Spleen (tissue), 11 donors: ENCODE results near the gene TUBB4A. TPM values are rescaled to one million over a fixed set of nuclear protein-coding genes. Genes with fewer than 3 reads are reported as not detected.

Experiments used
- DNase-seq: peaks from one replicate; pipeline ENCODE4 v3.0.0-alpha.2; 2020
- H3K27ac ChIP-seq, 8 donors: fragments of 200-600 bp; sonication (generic) in 7 of 8; 1 replicate in 4 of 8; 2 replicates in 4 of 8; pipeline versions ENCODE4 v1.5.0 to v1.8.0; 2016 to 2021; ENCODE audit warnings: inconsistent platforms in 4 of 8, mild to moderate bottlenecking in 4 of 8, moderate library complexity in 1 of 8
- H3K27me3 ChIP-seq, 7 donors: fragments of 200-600 bp; sonication (generic) in 6 of 7; replicated peaks in 1 of 7; 1 replicate in 4 of 7; 2 replicates in 3 of 7; pipeline versions ENCODE4 v1.5.0 to v1.8.0; 2016 to 2021; ENCODE audit warnings: inconsistent platforms in 3 of 7, mild to moderate bottlenecking in 1 of 7
- H3K36me3 ChIP-seq, 6 donors: fragments of 200-600 bp; sonication (generic) in 5 of 6; 1 replicate in 4 of 6; 2 replicates in 2 of 6; pipeline versions ENCODE4 v1.5.0 to v1.8.0; 2016 to 2021; ENCODE audit warnings: inconsistent platforms in 2 of 6
- H3K4me1 ChIP-seq, 6 donors: fragments of 200-600 bp; sonication (generic) in 5 of 6; 1 replicate in 3 of 6; 2 replicates in 3 of 6; pipeline versions ENCODE4 v1.5.0 to v1.8.0; 2016 to 2021; ENCODE audit warnings: inconsistent platforms in 3 of 6
- H3K4me3 ChIP-seq, 8 donors: fragments of 200-600 bp; sonication (generic) in 7 of 8; 1 replicate in 4 of 8; 2 replicates in 4 of 8; pipeline versions ENCODE4 v1.5.0 to v1.8.0; 2016 to 2021; ENCODE audit warnings: inconsistent platforms in 4 of 8, mild to moderate bottlenecking in 4 of 8, moderate library complexity in 2 of 8
- H3K9me3 ChIP-seq, 8 donors: fragments of 200-600 bp; sonication (generic) in 7 of 8; 1 replicate in 4 of 8; 2 replicates in 4 of 8; pipeline versions ENCODE4 v1.5.0 to v1.8.0; 2016 to 2021; ENCODE audit warnings: inconsistent platforms in 4 of 8
- CTCF ChIP-seq, 11 experiments: fragments of 200-600 bp in 7 of 11; fragments of 450-650 bp in 4 of 11; sonication (generic) in 4 of 11; IDR thresholded peaks in 8 of 11; conservative IDR thresholded peaks in 3 of 11; 1 replicate in 7 of 11; 2 replicates in 4 of 11; pipeline versions ENCODE4 v1.4.0 to v1.8.0; 2016 to 2021; ENCODE audit warnings: antibody characterized with exemption in 11 of 11, inconsistent platforms in 4 of 11, mild to moderate bottlenecking in 1 of 11
- POLR2A ChIP-seq, 3 donors: fragments of 450-650 bp; IDR thresholded peaks; one replicate each; pipeline ENCODE4 v1.5.1; 2017; ENCODE audit warnings: antibody characterized with exemption in 3 of 3, mild to moderate bottlenecking in 1 of 3
- POLR2AphosphoS5 ChIP-seq, 3 donors: sonication (generic); formaldehyde crosslinking; IDR thresholded peaks; one replicate each; pipeline ENCODE4 v1.5.1; 2017; ENCODE audit warnings: antibody characterized with exemption in 3 of 3
- WGBS, 5 donors: extraction: QIAGEN DNeasy Blood & Tissue Kit in 3 of 5; methylation state at CpG; one replicate each; pipeline versions ENCODE4 v1.1.5 to v1.1.7; 2013 to 2018; 5-methylcytosine and 5-hydroxymethylcytosine counted together
- intact Hi-C: fragments of 100-400 bp; cut with DNase I; formaldehyde crosslinking; loops from one replicate; pipeline ENCODE4 v1.15.0; 2023; ENCODE audit warnings: low total_unique reads
- polyA plus RNA-seq, 3 donors: library from polyadenylated mRNA; stranded (reverse); fragments of 200-250 nt; gene quantifications; one replicate each; pipeline ENCODE4 v1.2.1, GENCODE V29; 2013
- total RNA-seq, 7 donors: library from RNA; depleted of rRNA in 3 of 7; stranded (reverse); fragments of >200 nt in 3 of 7; fragmentation: NEBNext Ultra II Directional in 4 of 7; extraction: Animal tissue kit (Norgen Biotek cat#: 25700) in 4 of 7; gene quantifications; one replicate each; pipeline versions ENCODE4 v1.1.0 to v1.2.1, GENCODE V29; 2016 to 2021
- donor health status: healthy with polysubstance abuse.
- donor health status: DM: no; HTN: no; CAD: no; lungs with moderate emphysema.
- donor health status: DM: no; HTN: no; CAD: no.
- donor health status: Bipolar disorder and iron deficiency.
- donor health status: healthy.
- donor health status: DM: no; HTN: no; CAD: no.
- donor health status: DM: yes; HTN: yes; CAD: no.

The TUBB4A gene
- total and polyA plus RNA-seq, 10 donors = 1.7 to 23.8 (median 15.8) TPM

DNA sequence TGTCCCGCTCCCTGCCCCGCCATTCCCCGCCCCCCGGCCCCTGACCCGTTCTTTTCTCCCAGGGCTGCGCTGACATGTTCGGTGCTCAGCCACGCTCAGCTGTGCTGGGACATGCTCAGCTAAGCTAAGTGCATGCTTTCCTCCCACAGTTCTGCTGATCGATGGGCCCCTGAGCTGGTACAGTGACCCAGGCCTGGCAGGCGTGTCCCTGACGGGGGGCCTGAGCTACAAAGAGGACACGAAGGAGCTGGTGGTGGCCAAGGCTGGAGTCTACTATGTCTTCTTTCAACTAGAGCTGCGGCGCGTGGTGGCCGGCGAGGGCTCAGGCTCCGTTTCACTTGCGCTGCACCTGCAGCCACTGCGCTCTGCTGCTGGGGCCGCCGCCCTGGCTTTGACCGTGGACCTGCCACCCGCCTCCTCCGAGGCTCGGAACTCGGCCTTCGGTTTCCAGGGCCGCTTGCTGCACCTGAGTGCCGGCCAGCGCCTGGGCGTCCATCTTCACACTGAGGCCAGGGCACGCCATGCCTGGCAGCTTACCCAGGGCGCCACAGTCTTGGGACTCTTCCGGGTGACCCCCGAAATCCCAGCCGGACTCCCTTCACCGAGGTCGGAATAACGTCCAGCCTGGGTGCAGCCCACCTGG, 32.5 kb upstream of the TUBB4A start:
- 77 to 87% (median 86%) methylated on average over 35 to 40 of the region's 40 CpGs for WGBS, 5 donors
- peaks cover 0 to 45% (median 7%) of the 10 kb centered on the region in 7 donors for H3K27me3 ChIP-seq
- H3K36me3 ChIP-seq = peaks cover 0 to 7% (median 3%) of the 10 kb centered on the region in 6 donors
- peaks cover 8 to 57% (median 42%) of the 10 kb centered on the region in 6 donors for H3K4me1 ChIP-seq
- H3K4me3 ChIP-seq = no peak overlapping the region
- no peak for TF ChIP-seq POLR2AphosphoS5 (IDR thresholded peaks at IDR 0.05)
- TF ChIP-seq POLR2A (IDR thresholded peaks at IDR 0.05) = no peak
- no peak for TF ChIP-seq CTCF (IDR thresholded peaks at IDR 0.05 in 8 of 11, conservative IDR thresholded peaks at IDR 0.05 in 3 of 11)
- peaks cover 0 to 4% (median 0%) of the 10 kb centered on the region in 8 donors for H3K9me3 ChIP-seq
- peak; percentile 73 for DNase-seq
- intact Hi-C loops = no loop called here
- no peak overlapping the region for H3K27ac ChIP-seq

- DNase-seq = no peak
- 42 to 56% (median 44%) methylated on average over 10 to 11 of the region's 11 CpGs for WGBS, 5 donors
- Histone ChIP-seq H3K9me3 (peaks cover 0 to 4% (median 0%) of the 10 kb centered on the region in 8 donors), H3K4me1 (peaks cover 8 to 64% (median 47%) of the 10 kb centered on the region in 6 donors), H3K27me3 (peaks cover 0 to 45% (median 7%) of the 10 kb centered on the region in 7 donors), H3K4me3 (no peak overlapping the region), H3K36me3 (peaks cover 0 to 7% (median 3%) of the 10 kb centered on the region in 6 donors), H3K27ac (no peak overlapping the region)
- TF ChIP-seq CTCF (IDR thresholded peaks at IDR 0.05 in 8 of 11, conservative IDR thresholded peaks at IDR 0.05 in 3 of 11) (no peak), POLR2A (IDR thresholded peaks at IDR 0.05) (no peak), POLR2AphosphoS5 (IDR thresholded peaks at IDR 0.05) (no peak)
- intact Hi-C loops = no loop called here
These were observed 31.8 kb upstream of the TUBB4A start for GRCh38 chr19:6533746-6534418.

DNA sequence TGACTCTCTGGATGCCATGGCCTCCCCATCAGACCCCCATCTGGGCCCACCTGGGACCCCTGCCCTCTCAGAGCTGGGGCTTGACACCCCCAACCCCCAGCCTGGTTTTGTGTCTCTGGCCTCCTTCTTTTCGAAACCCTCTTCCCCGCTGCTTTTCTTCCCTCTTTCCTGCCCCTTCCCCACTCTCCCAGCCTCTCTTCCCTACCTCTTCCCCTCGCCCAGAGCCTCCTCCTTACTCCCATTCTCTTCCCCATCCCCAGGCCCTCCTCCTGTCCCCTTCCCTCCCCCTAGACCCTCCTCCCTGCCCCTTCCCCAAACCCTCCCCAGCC, 30.9 kb upstream of the TUBB4A start:
- TF ChIP-seq POLR2A (IDR thresholded peaks at IDR 0.05) = no peak
- no peak for TF ChIP-seq CTCF (IDR thresholded peaks at IDR 0.05 in 8 of 11, conservative IDR thresholded peaks at IDR 0.05 in 3 of 11)
- TF ChIP-seq POLR2AphosphoS5 (IDR thresholded peaks at IDR 0.05) = no peak
- peak overlapping the region in 1 of 8 donors; percentile 76 for H3K4me3 ChIP-seq
- peaks cover 11 to 71% (median 54%) of the 10 kb centered on the region in 6 donors for H3K4me1 ChIP-seq
- peaks cover 0 to 4% (median 0%) of the 10 kb centered on the region in 8 donors for H3K9me3 ChIP-seq
- 30 to 62% (median 50%) methylated on average over 3 of the region's 3 CpGs for WGBS, 5 donors
- intact Hi-C loops = no loop called here
- peaks cover 0 to 7% (median 3%) of the 10 kb centered on the region in 6 donors for H3K36me3 ChIP-seq
- peak overlapping the region in 3 of 8 donors; percentile 18 to 85 (median 53) for H3K27ac ChIP-seq
- DNase-seq = no peak
- H3K27me3 ChIP-seq = peaks cover 0 to 45% (median 7%) of the 10 kb centered on the region in 7 donors
